ENCODE measurements around the gene CCDC24. TPM values are rescaled to one million over a fixed set of nuclear protein-coding genes. Genes with fewer than 3 reads are reported as not detected.

Gene CCDC24
- total and polyA plus RNA-seq, 2 of the 13 experiments (the other 11 are each of a cell fraction or from before 2014, with no cell fraction given), result 1.4 to 2.9 TPM

DNA sequence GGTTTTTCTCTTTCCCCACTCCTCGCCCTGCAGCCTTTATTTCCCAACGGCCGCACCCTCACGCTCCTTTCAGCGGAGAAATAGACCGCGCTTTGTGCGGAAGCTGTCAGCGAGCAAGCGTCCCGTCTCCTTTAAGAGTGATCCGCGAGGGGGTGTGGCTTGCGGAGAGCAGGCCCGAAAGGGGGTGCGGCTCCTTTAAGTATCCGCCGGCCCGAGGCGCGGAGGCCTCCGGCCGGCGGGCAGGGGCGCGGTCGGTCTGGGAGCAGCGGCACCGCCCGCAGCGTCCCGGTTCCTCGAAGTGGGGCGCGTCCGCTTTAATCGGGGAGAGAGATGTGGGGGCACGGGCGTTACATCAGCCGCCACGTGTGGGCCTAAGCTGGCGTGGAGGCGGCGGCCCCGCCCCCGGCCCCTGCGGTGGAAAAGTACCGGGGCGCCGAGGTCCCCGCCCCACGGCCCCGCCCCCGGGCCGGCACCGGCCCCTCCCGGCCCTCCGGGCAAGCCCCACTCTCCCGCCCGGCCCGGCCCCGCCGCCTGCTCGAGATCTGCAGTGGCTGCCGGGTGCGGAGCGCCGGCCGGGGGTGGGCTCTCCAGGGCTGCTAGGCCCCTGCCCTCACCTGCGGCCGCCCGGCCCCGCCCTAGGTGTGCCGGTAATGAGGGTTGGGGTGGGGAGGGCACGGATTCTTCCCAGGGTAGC, 38.7 kb downstream of the CCDC24 start (continued):
- peak; percentile 78; the same call in 1 of the 2 replicates for TF ChIP-seq ZSCAN29 (CRISPR knock-in tag; conservative IDR thresholded peaks at IDR 0.05)
- TF ChIP-seq ZNF788 (CRISPR knock-in tag; IDR thresholded peaks at IDR 0.05; ENCODE audit: borderline replicate concordance), result 0 out of 2 replicates have a peak, but pooled peaks have one; percentile 72
- TF ChIP-seq FLYWCH1 (CRISPR knock-in tag; IDR thresholded peaks at IDR 0.05), result peak; percentile 44; the same call in 1 of the 2 replicates
- TF ChIP-seq ZNF672 (CRISPR knock-in tag; IDR thresholded peaks at IDR 0.05), result no peak
- no peak for TF ChIP-seq TP53 (CRISPR knock-in tag; conservative IDR thresholded peaks at IDR 0.05)
- TF ChIP-seq ZNF282 (IDR thresholded peaks at IDR 0.05; ENCODE audit: partially characterized antibody), result no peak
- 0 out of 2 replicates have a peak, but pooled peaks have one; percentile 35 for TF ChIP-seq PAXIP1 (CRISPR knock-in tag; conservative IDR thresholded peaks at IDR 0.05)
- TF ChIP-seq MAZ (IDR thresholded peaks at IDR 0.05; ENCODE audit: borderline replicate concordance, low read depth, low read length), result no peak; the same call in 1 of the 2 replicates
- peak; percentile 48 for TF ChIP-seq MAZ (CRISPR knock-in tag; IDR thresholded peaks at IDR 0.05; ENCODE audit: low read depth)
- TF ChIP-seq ZFP36L1 (CRISPR knock-in tag; IDR thresholded peaks at IDR 0.05), result no peak
- 0 out of 2 replicates have a peak, but pooled peaks have one; percentile 14 for TF ChIP-seq FOXO1 (CRISPR knock-in tag; IDR thresholded peaks at IDR 0.05)
- 0 out of 2 replicates have a peak, but pooled peaks have one; percentile 86 for TF ChIP-seq ZNF138 (CRISPR knock-in tag; IDR thresholded peaks at IDR 0.05; ENCODE audit: low read depth)
- peak; percentile 50 for TF ChIP-seq ZNF142 (CRISPR knock-in tag; IDR thresholded peaks at IDR 0.05)
- peak; percentile 10; the same call in 1 of the 2 replicates for TF ChIP-seq ZNF614 (CRISPR knock-in tag; IDR thresholded peaks at IDR 0.05; ENCODE audit: borderline replicate concordance)
- TF ChIP-seq ZNF670 (CRISPR knock-in tag; IDR thresholded peaks at IDR 0.05; ENCODE audit: borderline replicate concordance), result 0 out of 2 replicates have a peak, but pooled peaks have one; percentile 32
- peak; percentile 79 for TF ChIP-seq ARNTL (CRISPR knock-in tag; IDR thresholded peaks at IDR 0.05)
- peak; percentile 49 for TF ChIP-seq POLR2AphosphoS5 (IDR thresholded peaks at IDR 0.05; ENCODE audit: low read depth, low read length)
- TF ChIP-seq ZNF24 (IDR thresholded peaks at IDR 0.05), result peak; percentile 48; the same call in 1 of the 2 replicates
- peak; percentile 78 for TF ChIP-seq SAP130 (CRISPR knock-in tag; IDR thresholded peaks at IDR 0.05; ENCODE audit: low read depth)
- peak; percentile 78 for TF ChIP-seq ZNF546 (CRISPR knock-in tag; conservative IDR thresholded peaks at IDR 0.05)
- peak; percentile 50; the same call in 1 of the 2 replicates for TF ChIP-seq ZNF543 (CRISPR knock-in tag; IDR thresholded peaks at IDR 0.05)
- TF ChIP-seq PAWR (CRISPR knock-in tag; IDR thresholded peaks at IDR 0.05; ENCODE audit: borderline replicate concordance), result no peak

Data from HepG2 (cell line).